Measurements from ENCODE around the gene ZNF777. TPM values are rescaled to one million over a fixed set of nuclear protein-coding genes. Genes with fewer than 3 reads are reported as not detected.

The ZNF777 gene
- total RNA-seq, 2 experiments from 2014 or later = 11.7 to 12.5 TPM

GRCh38 chr7:149473251-149473650, 12.4 kb upstream of the ZNF777 start:
- H3K4me3 Mint-ChIP-seq = no peak overlapping the region
- ChIA-PET CTCF (no interaction called here), POLR2A (no interaction called here)
- ATAC-seq (no peak), DNase-seq (no peak)
- no peaks in the 10 kb centered on the region for H3K27me3 Mint-ChIP-seq
- no peak for TF ChIP-seq CTCF (IDR thresholded peaks at IDR 0.05)
- intact Hi-C loops (cut with micrococcal nuclease) = no loop called here
- H3K36me3 Mint-ChIP-seq (ENCODE audit: low read depth) = peaks cover 40% of the 10 kb centered on the region
- no peaks in the 10 kb centered on the region for H3K4me1 Mint-ChIP-seq (ENCODE audit: low read depth)
- peaks cover 3% of the 10 kb centered on the region for H3K9me3 Mint-ChIP-seq
- H3K27ac Mint-ChIP-seq = no peak overlapping the region

DNA sequence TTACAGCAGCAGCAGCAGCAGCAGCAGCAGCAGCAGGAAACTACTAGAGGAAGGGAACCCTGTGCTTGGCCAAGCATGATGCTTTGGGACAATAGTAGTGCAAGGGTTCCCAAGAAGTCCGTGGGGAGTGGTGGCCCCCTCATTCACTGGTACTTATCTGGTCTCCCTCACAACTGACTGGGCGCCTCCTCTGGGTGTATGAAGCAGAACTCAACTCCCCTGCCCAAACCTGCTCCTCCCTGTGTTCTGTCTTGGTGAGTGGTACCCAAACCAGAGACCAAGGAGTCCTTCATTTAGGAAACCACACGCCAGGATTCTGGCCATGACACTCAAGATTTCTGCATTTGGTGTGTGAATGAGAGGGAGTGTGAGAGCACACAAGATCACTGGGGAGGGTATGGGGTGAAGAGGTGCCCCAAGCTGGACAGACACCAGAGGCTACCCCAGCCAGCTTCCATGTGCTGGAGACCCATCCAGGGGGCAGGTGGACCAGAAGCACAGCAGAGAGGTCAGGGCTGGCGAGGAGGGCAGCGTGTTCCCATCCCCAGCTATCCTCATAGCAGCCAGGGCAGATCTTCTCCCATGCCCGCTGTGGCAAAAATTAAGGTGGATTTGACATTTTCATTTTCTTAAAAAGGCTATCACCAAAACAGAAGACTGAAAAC, 10.6 kb upstream of the ZNF777 start:
- Mint-ChIP-seq H3K36me3 (ENCODE audit: low read depth) (peaks cover 31% of the 10 kb centered on the region), H3K9me3 (peaks cover 3% of the 10 kb centered on the region), H3K4me1 (ENCODE audit: low read depth) (no peaks in the 10 kb centered on the region), H3K27me3 (no peaks in the 10 kb centered on the region), H3K27ac (no peak overlapping the region), H3K4me3 (no peak overlapping the region)
- no peak for TF ChIP-seq CTCF (IDR thresholded peaks at IDR 0.05)
- intact Hi-C loops (cut with micrococcal nuclease) = no loop called here
- POLR2A ChIA-PET = no interaction called here
- CTCF ChIA-PET = no interaction called here
- DNase-seq = no peak
- no peak for ATAC-seq

DNA sequence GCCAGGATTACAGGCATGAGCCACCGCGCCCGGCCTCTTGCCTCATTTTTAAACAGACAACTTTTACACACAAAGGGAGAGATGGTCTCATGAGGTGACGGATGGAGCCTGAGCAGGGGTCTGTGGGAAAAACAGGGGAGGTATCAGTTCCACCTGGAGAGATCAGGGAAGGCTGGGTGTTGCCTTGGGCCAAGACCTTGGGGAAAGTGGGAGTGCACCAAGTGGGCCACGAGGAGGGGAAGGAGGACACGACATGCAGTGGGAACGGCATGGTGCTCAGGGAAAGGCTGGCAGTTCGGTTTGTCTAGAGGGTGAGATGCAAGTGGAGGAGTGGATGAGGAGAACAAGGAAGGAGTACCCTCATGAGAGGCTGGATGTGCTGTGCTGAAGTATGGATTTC, 8.9 kb upstream of the ZNF777 start:
- TF ChIP-seq CTCF (IDR thresholded peaks at IDR 0.05) = no peak
- no peak for ATAC-seq
- intact Hi-C loops (cut with micrococcal nuclease) = no loop called here
- Mint-ChIP-seq H3K27me3 (peaks cover 5% of the 10 kb centered on the region), H3K4me1 (ENCODE audit: low read depth) (no peaks in the 10 kb centered on the region), H3K36me3 (ENCODE audit: low read depth) (peaks cover 24% of the 10 kb centered on the region), H3K9me3 (peaks cover 3% of the 10 kb centered on the region), H3K27ac (no peak overlapping the region), H3K4me3 (no peak overlapping the region)
- ChIA-PET CTCF (no interaction called here), POLR2A (interaction anchor here (0.6 kb wide), 1 partner anchor 10 kb away, joined by 3 read pairs; no protein-coding TSS in a partner anchor)
- no peak for DNase-seq

- Mint-ChIP-seq H3K4me3 (no peak overlapping the region), H3K27me3 (peaks cover 9% of the 10 kb centered on the region), H3K4me1 (ENCODE audit: low read depth) (no peaks in the 10 kb centered on the region), H3K27ac (no peak overlapping the region), H3K9me3 (peaks cover 3% of the 10 kb centered on the region), H3K36me3 (ENCODE audit: low read depth) (peaks cover 15% of the 10 kb centered on the region)
- DNase-seq (no peak), ATAC-seq (no peak)
- ChIA-PET POLR2A (no interaction called here), CTCF (interaction anchor here (1.1 to 2.4 kb wide), 5 partner anchors 10 to 27 kb away, joined by 3 to 9 read pairs (median 4); no protein-coding TSS in a partner anchor)
- TF ChIP-seq CTCF (IDR thresholded peaks at IDR 0.05) = no peak
- intact Hi-C loops (cut with micrococcal nuclease) = no loop called here
Observed at GRCh38 chr7:149468208-149468607, 7.3 kb upstream of the ZNF777 start.

DNA sequence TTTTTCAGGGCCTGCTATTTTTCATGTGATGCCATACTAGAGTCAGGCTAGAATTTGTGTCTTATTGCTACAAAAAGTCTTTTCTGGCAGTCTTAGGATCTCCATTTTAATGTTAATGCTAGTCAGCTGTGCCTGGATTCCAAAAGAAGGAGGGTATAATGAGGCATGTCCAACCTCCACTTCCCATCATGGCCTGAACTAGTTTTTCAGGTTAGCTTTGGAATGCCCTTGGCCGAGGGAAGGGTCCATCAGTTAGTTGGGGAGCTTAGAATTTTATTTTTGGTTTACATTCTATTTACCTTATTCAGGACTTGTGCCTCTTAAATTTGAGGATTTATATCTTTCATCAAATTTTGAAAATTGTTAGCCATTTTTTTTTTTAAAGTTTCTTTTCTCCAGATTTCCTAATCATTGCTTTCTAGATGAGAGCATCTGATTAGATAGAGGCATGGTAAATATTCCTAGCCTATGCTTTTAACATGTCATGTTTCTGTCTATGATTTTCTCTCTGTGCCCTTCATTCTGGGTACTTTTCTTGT, 6.5 kb upstream of the ZNF777 start:
- H3K9me3 Mint-ChIP-seq = peaks cover 3% of the 10 kb centered on the region
- ATAC-seq (no peak), DNase-seq (no peak)
- CTCF ChIA-PET = interaction anchor here (1.0 to 2.4 kb wide), 5 partner anchors 9 to 26 kb away, joined by 3 to 9 read pairs (median 3); no protein-coding TSS in a partner anchor
- intact Hi-C loops (cut with micrococcal nuclease) = no loop called here
- no peak overlapping the region for H3K27ac Mint-ChIP-seq
- no peaks in the 10 kb centered on the region for H3K4me1 Mint-ChIP-seq (ENCODE audit: low read depth)
- no peak overlapping the region for H3K4me3 Mint-ChIP-seq
- TF ChIP-seq CTCF (IDR thresholded peaks at IDR 0.05) = no peak
- H3K27me3 Mint-ChIP-seq = peaks cover 9% of the 10 kb centered on the region
- peaks cover 8% of the 10 kb centered on the region for H3K36me3 Mint-ChIP-seq (ENCODE audit: low read depth)
- POLR2A ChIA-PET = no interaction called here

Measured in activated CD8-positive, alpha-beta T cell treated with anti-CD3 and anti-CD28 coated beads for 36 hours (primary cell).